ENCODE data around the gene DPM1. TPM values are rescaled to one million over a fixed set of nuclear protein-coding genes. Genes with fewer than 3 reads are reported as not detected.

Gene DPM1
- total RNA-seq, 1 experiment from 2014 or later = 65.5 TPM

- Histone ChIP-seq H3K36me3 (ENCODE audit: control insufficient read depth in 1 of 2, insufficient read depth in 2 of 2, low read length in 2 of 2) (peaks cover 61 to 68% of the 10 kb centered on the region in 2 experiments), H4K20me1 (ENCODE audit: insufficient read depth) (no peaks in the 10 kb centered on the region), H3K4me2 (ENCODE audit: low read length) (no peak overlapping the region), H3K9me2 (ENCODE audit: insufficient read depth) (no peaks in the 10 kb centered on the region), H3K27me3 (ENCODE audit: insufficient read depth, low read length) (no peaks in the 10 kb centered on the region), H2AFZ (ENCODE audit: low read depth, low read length, poor library complexity, severe bottlenecking) (no peak overlapping the region), H3K4me3 (replicated peaks in 1 of 2; ENCODE audit: low read depth in 1 of 2, low read length in 2 of 2) (no peak overlapping the region), H3K9me3 (ENCODE audit: control insufficient read depth in 1 of 2, insufficient read depth in 1 of 2, low read depth in 1 of 2, low read length in 2 of 2) (no peaks in the 10 kb centered on the region), H3K27ac (ENCODE audit: low read depth, low read length) (no peak overlapping the region), H3K4me1 (ENCODE audit: control insufficient read depth in 1 of 2, insufficient read depth in 2 of 2, low read length in 2 of 2) (no peaks in the 10 kb centered on the region), H3K9ac (ENCODE audit: low read length) (no peak overlapping the region), H3K79me2 (ENCODE audit: insufficient read depth, low read length) (peaks cover 46% of the 10 kb centered on the region)
- TF ChIP-seq POLR2A (IDR thresholded peaks at IDR 0.05; ENCODE audit: borderline replicate concordance, extremely low read depth, insufficient read depth, insufficient read length) = no peak
- TF ChIP-seq RAD21 (IDR thresholded peaks at IDR 0.05; ENCODE audit: low read depth) = no peak
- no peak for TF ChIP-seq EZH2phosphoT487 (IDR thresholded peaks at IDR 0.05; ENCODE audit: borderline replicate concordance)
- TF ChIP-seq CEBPB (IDR thresholded peaks at IDR 0.05; ENCODE audit: low read depth) = no peak
- no peak for TF ChIP-seq MAX (IDR thresholded peaks at IDR 0.05)
- TF ChIP-seq EZH2 (IDR thresholded peaks at IDR 0.05) = no peak
- no peak for TF ChIP-seq TCF7L2 (IDR thresholded peaks at IDR 0.05; ENCODE audit: borderline replicate concordance, extremely low read depth, insufficient read depth, insufficient read length)
- TF ChIP-seq, protein P1, sequence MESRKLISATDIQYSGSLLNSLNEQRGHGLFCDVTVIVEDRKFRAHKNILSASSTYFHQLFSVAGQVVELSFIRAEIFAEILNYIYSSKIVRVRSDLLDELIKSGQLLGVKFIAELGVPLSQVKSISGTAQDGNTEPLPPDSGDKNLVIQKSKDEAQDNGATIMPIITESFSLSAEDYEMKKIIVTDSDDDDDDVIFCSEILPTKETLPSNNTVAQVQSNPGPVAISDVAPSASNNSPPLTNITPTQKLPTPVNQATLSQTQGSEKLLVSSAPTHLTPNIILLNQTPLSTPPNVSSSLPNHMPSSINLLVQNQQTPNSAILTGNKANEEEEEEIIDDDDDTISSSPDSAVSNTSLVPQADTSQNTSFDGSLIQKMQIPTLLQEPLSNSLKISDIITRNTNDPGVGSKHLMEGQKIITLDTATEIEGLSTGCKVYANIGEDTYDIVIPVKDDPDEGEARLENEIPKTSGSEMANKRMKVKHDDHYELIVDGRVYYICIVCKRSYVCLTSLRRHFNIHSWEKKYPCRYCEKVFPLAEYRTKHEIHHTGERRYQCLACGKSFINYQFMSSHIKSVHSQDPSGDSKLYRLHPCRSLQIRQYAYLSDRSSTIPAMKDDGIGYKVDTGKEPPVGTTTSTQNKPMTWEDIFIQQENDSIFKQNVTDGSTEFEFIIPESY (IDR thresholded peaks at IDR 0.05; ENCODE audit: extremely low read depth, insufficient replicate concordance, low read length) = no peak
- no peak for TF ChIP-seq EGR1 (IDR thresholded peaks at IDR 0.05; ENCODE audit: low read depth)
- TF ChIP-seq SIN3A (IDR thresholded peaks at IDR 0.05; ENCODE audit: low read depth) = no peak
- TF ChIP-seq CBX3 (IDR thresholded peaks at IDR 0.05; ENCODE audit: low read depth) = no peak
- TF ChIP-seq, protein P2, sequence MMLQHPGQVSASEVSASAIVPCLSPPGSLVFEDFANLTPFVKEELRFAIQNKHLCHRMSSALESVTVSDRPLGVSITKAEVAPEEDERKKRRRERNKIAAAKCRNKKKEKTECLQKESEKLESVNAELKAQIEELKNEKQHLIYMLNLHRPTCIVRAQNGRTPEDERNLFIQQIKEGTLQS (IDR thresholded peaks at IDR 0.05) = no peak
- no peak for TF ChIP-seq SRF (IDR thresholded peaks at IDR 0.05; ENCODE audit: low read depth)
- TF ChIP-seq, protein P3, sequence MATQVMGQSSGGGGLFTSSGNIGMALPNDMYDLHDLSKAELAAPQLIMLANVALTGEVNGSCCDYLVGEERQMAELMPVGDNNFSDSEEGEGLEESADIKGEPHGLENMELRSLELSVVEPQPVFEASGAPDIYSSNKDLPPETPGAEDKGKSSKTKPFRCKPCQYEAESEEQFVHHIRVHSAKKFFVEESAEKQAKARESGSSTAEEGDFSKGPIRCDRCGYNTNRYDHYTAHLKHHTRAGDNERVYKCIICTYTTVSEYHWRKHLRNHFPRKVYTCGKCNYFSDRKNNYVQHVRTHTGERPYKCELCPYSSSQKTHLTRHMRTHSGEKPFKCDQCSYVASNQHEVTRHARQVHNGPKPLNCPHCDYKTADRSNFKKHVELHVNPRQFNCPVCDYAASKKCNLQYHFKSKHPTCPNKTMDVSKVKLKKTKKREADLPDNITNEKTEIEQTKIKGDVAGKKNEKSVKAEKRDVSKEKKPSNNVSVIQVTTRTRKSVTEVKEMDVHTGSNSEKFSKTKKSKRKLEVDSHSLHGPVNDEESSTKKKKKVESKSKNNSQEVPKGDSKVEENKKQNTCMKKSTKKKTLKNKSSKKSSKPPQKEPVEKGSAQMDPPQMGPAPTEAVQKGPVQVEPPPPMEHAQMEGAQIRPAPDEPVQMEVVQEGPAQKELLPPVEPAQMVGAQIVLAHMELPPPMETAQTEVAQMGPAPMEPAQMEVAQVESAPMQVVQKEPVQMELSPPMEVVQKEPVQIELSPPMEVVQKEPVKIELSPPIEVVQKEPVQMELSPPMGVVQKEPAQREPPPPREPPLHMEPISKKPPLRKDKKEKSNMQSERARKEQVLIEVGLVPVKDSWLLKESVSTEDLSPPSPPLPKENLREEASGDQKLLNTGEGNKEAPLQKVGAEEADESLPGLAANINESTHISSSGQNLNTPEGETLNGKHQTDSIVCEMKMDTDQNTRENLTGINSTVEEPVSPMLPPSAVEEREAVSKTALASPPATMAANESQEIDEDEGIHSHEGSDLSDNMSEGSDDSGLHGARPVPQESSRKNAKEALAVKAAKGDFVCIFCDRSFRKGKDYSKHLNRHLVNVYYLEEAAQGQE (IDR thresholded peaks at IDR 0.05; ENCODE audit: low read depth) = no peak
- TF ChIP-seq ELF1 (IDR thresholded peaks at IDR 0.05; ENCODE audit: borderline replicate concordance, low read depth) = no peak
- TF ChIP-seq JUND (IDR thresholded peaks at IDR 0.05) = no peak
- CTCF ChIA-PET = no interaction called here
- intact Hi-C loops (cut with micrococcal nuclease) = no loop called here
- DNase-seq (ENCODE audit: low read depth, low spot score) (no peak), ATAC-seq (no peak)
- RAD21 ChIA-PET (ENCODE audit: low non-redundant PET in 1 of 2, low total read pairs in 2 of 2, uncharacterized antibody in 2 of 2, unreplicated experiment in 2 of 2) = no interaction called here
- no TSS peak for BruUV-seq (replicated peaks)
- POLR2A ChIA-PET = no interaction called here
Observed at GRCh38 chr20:50943069-50943468, 15.3 kb downstream of the DPM1 start.

Measured in HCT116 (cell line).